B cell (primary cell): ENCODE measurements around the gene SEL1L2. TPM values are rescaled to one million over a fixed set of nuclear protein-coding genes. Genes with fewer than 3 reads are reported as not detected.

Source experiments
- ATAC-seq: fragments of 200-7000 bp; cut with Tn5 transposase; one replicate; pipeline ENCODE4 v1.10.0; 2021; ENCODE audit warnings: low read depth, mild to moderate bottlenecking, moderate number of reproducible peaks, moderate library complexity
- CTCF ChIA-PET: fragments of 350-600 bp; sonication (Branson Sonifier 250); formaldehyde crosslinking; loops from one replicate; lab custom pipeline; 2021; ENCODE audit warnings: antibody characterized with exemption, inconsistent platforms; lab: Charles Lee
- POLR2A ChIA-PET: fragments of 350-600 bp; sonication (Branson Sonifier 250); formaldehyde crosslinking; loops from one replicate; lab custom pipeline; 2021; ENCODE audit warnings: antibody characterized with exemption; lab: Charles Lee
- DNase-seq: peaks from one replicate; pipeline ENCODE4 v3.0.0; 2013
- H2AFZ ChIP-seq: 2 replicates; pipeline ENCODE4 v1.6.1; 2012; ENCODE audit warnings: mild to moderate bottlenecking, low read depth, low read length; ENCODE audit not compliant: insufficient read depth, poor library complexity, severe bottlenecking
- H3K27ac ChIP-seq, 2 donors: 1 replicate in 1 of 2; 2 replicates in 1 of 2; pipeline ENCODE4 v1.5.1; 2012 to 2013; ENCODE audit warnings: low read length in 2 of 2, mild to moderate bottlenecking in 2 of 2, moderate library complexity in 1 of 2
- H3K27me3 ChIP-seq, 4 experiments: fragments of 200-600 bp in 1 of 4; sonication (generic) in 1 of 4; replicated peaks in 1 of 4; 1 replicate in 2 of 4; 2 replicates in 2 of 4; pipeline versions ENCODE4 v1.6.1 to v1.7.0; 2013 to 2016; ENCODE audit warnings: low read length in 3 of 4, mild to moderate bottlenecking in 2 of 4, mixed read lengths in 1 of 4, moderate library complexity in 1 of 4; ENCODE audit not compliant: insufficient read depth in 4 of 4, control insufficient read depth in 3 of 4; ENCODE audit errors: control extremely low read depth in 1 of 4
- H3K36me3 ChIP-seq, 2 experiments: replicated peaks in 1 of 2; 1 replicate in 1 of 2; 2 replicates in 1 of 2; pipeline versions ENCODE4 v1.6.1 to v1.7.1; 2013; ENCODE audit warnings: low read length in 1 of 2; ENCODE audit not compliant: insufficient read depth in 2 of 2, control insufficient read depth in 1 of 2; ENCODE audit errors: control extremely low read depth in 1 of 2, extremely low read depth in 1 of 2
- H3K4me1 ChIP-seq, 2 donors: fragments of 200-600 bp in 1 of 2; sonication (generic) in 1 of 2; 1 replicate in 1 of 2; 2 replicates in 1 of 2; pipeline versions ENCODE4 v1.5.1 to v1.6.1; 2013 to 2017; ENCODE audit warnings: low read length in 2 of 2; ENCODE audit not compliant: control insufficient read depth in 2 of 2, insufficient read depth in 2 of 2
- H3K4me2 ChIP-seq: replicated peaks from 2 replicates; pipeline ENCODE3; 2012; ENCODE audit warnings: mild to moderate bottlenecking, low read depth, low read length; ENCODE audit not compliant: poor library complexity, severe bottlenecking
- H3K4me3 ChIP-seq, 5 experiments: fragments of 200-600 bp in 1 of 5; sonication (generic) in 1 of 5; 1 replicate in 3 of 5; 2 replicates in 2 of 5; pipeline versions ENCODE4 v1.5.1 to v1.7.0; 2011 to 2016; ENCODE audit warnings: low read length in 4 of 5, mild to moderate bottlenecking in 4 of 5, low read depth in 2 of 5, control low read depth in 1 of 5, moderate library complexity in 1 of 5; ENCODE audit not compliant: insufficient read depth in 1 of 5; ENCODE audit errors: control extremely low read depth in 1 of 5, extremely low read depth in 1 of 5
- H3K79me2 ChIP-seq: fragments of 200-600 bp; sonication (generic); one replicate; pipeline ENCODE4 v1.6.0; 2016; ENCODE audit warnings: low read length; ENCODE audit not compliant: control insufficient read depth, insufficient read depth
- H3K9ac ChIP-seq: fragments of 200-600 bp; sonication (generic); 2 replicates; pipeline ENCODE4 v1.6.1; 2017; ENCODE audit warnings: mild to moderate bottlenecking, low read length, moderate library complexity
- H3K9me3 ChIP-seq, 3 donors: one replicate each; pipeline versions ENCODE4 v1.6.1 to v1.7.1; 2013; ENCODE audit warnings: low read length in 2 of 3; ENCODE audit not compliant: control insufficient read depth in 2 of 3, insufficient read depth in 1 of 3; ENCODE audit errors: control extremely low read depth in 1 of 3
- H4K20me1 ChIP-seq: 2 replicates; pipeline ENCODE4 v1.6.0; 2012; ENCODE audit warnings: mild to moderate bottlenecking, low read length; ENCODE audit not compliant: insufficient read depth, control insufficient read depth, poor library complexity, severe bottlenecking
- H3K27ac Mint-ChIP-seq: one replicate; pipeline ENCODE4 v1.8.0; 2021; ENCODE audit warnings: mixed read lengths
- H3K27me3 Mint-ChIP-seq: one replicate; pipeline ENCODE4 v1.8.0; 2021; ENCODE audit warnings: mixed read lengths
- H3K4me1 Mint-ChIP-seq: one replicate; pipeline ENCODE4 v1.8.0; 2021; ENCODE audit warnings: mixed read lengths
- H3K4me3 Mint-ChIP-seq: one replicate; pipeline ENCODE4 v1.8.0; 2021; ENCODE audit warnings: mixed read lengths
- H3K9me3 Mint-ChIP-seq: one replicate; pipeline ENCODE4 v1.8.0; 2022; ENCODE audit warnings: mixed read lengths; ENCODE audit not compliant: insufficient read depth
- CTCF ChIP-seq: fragments of 200-600 bp; IDR thresholded peaks from one replicate; pipeline ENCODE4 v1.8.0; 2022; ENCODE audit warnings: antibody characterized with exemption, mild to moderate bottlenecking
- EZH2 ChIP-seq: IDR thresholded peaks from 2 replicates; pipeline ENCODE4 v1.6.1; 2012; ENCODE audit warnings: borderline replicate concordance, low read depth, mild to moderate bottlenecking, moderate library complexity, low read length; ENCODE audit not compliant: insufficient read depth, poor library complexity, severe bottlenecking
- WGBS: methylation state at CpG from one replicate; pipeline ENCODE4 v1.1.5; 2013; ENCODE audit warnings: missing lambda C conversion rate; ENCODE audit not compliant: insufficient coverage; 5-methylcytosine and 5-hydroxymethylcytosine counted together
- intact Hi-C: fragments of 100-400 bp; cut with micrococcal nuclease; formaldehyde crosslinking; loops from one replicate; pipeline ENCODE4 v1.10.0; 2022
- polyA plus RNA-seq: library from polyadenylated mRNA; depleted of rRNA; stranded (reverse); fragments of >200 nt; gene quantifications from 2 replicates; pipeline ENCODE4 v1.2.3, GENCODE V29; 2012
- total RNA-seq, 2 donors: library from RNA; stranded (reverse); fragments of 120-200 nt in 1 of 2; gene quantifications; 1 replicate in 1 of 2; 2 replicates in 1 of 2; pipeline versions ENCODE4 v1.2.3 to v1.2.4, GENCODE V29; 2013 to 2022

The SEL1L2 gene
- total and polyA plus RNA-seq, 2 donors (not counting 1 experiment from before 2014, with no cell fraction given): not detected

GRCh38 chr20:13891575-13891974, 98.8 kb downstream of the SEL1L2 start:
- TF ChIP-seq CTCF (no peak), EZH2 (no peak)
- H3K27ac Mint-ChIP-seq: no peak overlapping the region
- intact Hi-C loops: no loop called here
- H4K20me1 ChIP-seq: no peaks in the 10 kb centered on the region
- H3K4me3 Mint-ChIP-seq: no peak overlapping the region
- H3K4me1 Mint-ChIP-seq: no peaks in the 10 kb centered on the region
- DNase-seq: no peak
- POLR2A ChIA-PET: no interaction called here
- H3K9me3 Mint-ChIP-seq: peaks cover 9% of the 10 kb centered on the region
- no peak overlapping the region for H3K4me2 ChIP-seq
- no peak overlapping the region for H3K4me3 ChIP-seq
- H3K79me2 ChIP-seq: no peaks in the 10 kb centered on the region
- no CpG with 5 or more reads among the region's 1 CpG for WGBS
- peaks cover 1 to 16% (median 4%) of the 10 kb centered on the region in 3 donors for H3K9me3 ChIP-seq
- H3K36me3 ChIP-seq: no peaks in the 10 kb centered on the region
- H3K27me3 ChIP-seq: no peaks in the 10 kb centered on the region
- H3K27me3 Mint-ChIP-seq: no peaks in the 10 kb centered on the region
- H3K27ac ChIP-seq: no peak overlapping the region
- CTCF ChIA-PET: interaction anchor here (0.6 kb wide), 1 partner anchor 112 kb away, joined by 3 read pairs; no protein-coding TSS in a partner anchor
- no peak for ATAC-seq
- no peak overlapping the region for H3K9ac ChIP-seq
- no peak overlapping the region for H2AFZ ChIP-seq
- no peaks in the 10 kb centered on the region for H3K4me1 ChIP-seq

- no peaks in the 10 kb centered on the region for H3K79me2 ChIP-seq
- no peaks in the 10 kb centered on the region for H3K9me3 ChIP-seq
- ChIA-PET POLR2A (no interaction called here), CTCF (no interaction called here)
- no peak for ATAC-seq
- no peak overlapping the region for H3K27ac Mint-ChIP-seq
- no peaks in the 10 kb centered on the region for H3K36me3 ChIP-seq
- intact Hi-C loops: no loop called here
- TF ChIP-seq CTCF: no peak
- no peak for TF ChIP-seq EZH2
- H3K4me2 ChIP-seq: no peak overlapping the region
- H3K9me3 Mint-ChIP-seq: no peaks in the 10 kb centered on the region
- no peak overlapping the region for H3K4me3 ChIP-seq
- WGBS: no CpG with 5 or more reads among the region's 6 CpGs
- no peak overlapping the region for H3K27ac ChIP-seq
- no peaks in the 10 kb centered on the region for H3K27me3 Mint-ChIP-seq
- H3K4me3 Mint-ChIP-seq: no peak overlapping the region
- no peak for DNase-seq
- no peak overlapping the region for H2AFZ ChIP-seq
- H3K4me1 Mint-ChIP-seq: no peaks in the 10 kb centered on the region
- H3K27me3 ChIP-seq: no peaks in the 10 kb centered on the region
- no peak overlapping the region for H3K9ac ChIP-seq
- no peaks in the 10 kb centered on the region for H3K4me1 ChIP-seq
- H4K20me1 ChIP-seq: no peaks in the 10 kb centered on the region
Measured at GRCh38 chr20:13884803-13885202, 105.6 kb downstream of the SEL1L2 start.
